Stimulated activated naive B cell treated with anti-CD40 and anti-IgM and Interleukin-4, amounts not matched to agents 10 μg/mL and 1 μg/mL and 100 μg/mL, for 72 hours (primary cell): ENCODE results near the gene PRRC1.

Experiments
- ATAC-seq, 2 donors: fragments of 150-1000 bp; cut with Tn5 transposase; replicated peaks; 2 replicates each; pipeline ENCODE4 v1.10.0; 2021; ENCODE audit warnings: moderate library complexity in 1 of 2
- DNase-seq: peaks from one replicate; pipeline ENCODE4 v3.0.0; 2021
- H3K27ac Mint-ChIP-seq: one replicate; pipeline ENCODE4 v1.8.0; 2022; ENCODE audit warnings: mild to moderate bottlenecking, mixed read lengths
- H3K27me3 Mint-ChIP-seq, 2 donors: one replicate each; pipeline ENCODE4 v1.8.0; 2022; ENCODE audit warnings: mixed read lengths in 2 of 2
- H3K36me3 Mint-ChIP-seq, 2 donors: one replicate each; pipeline ENCODE4 v1.8.0; 2022; ENCODE audit warnings: mixed read lengths in 2 of 2, mild to moderate bottlenecking in 1 of 2
- H3K4me1 Mint-ChIP-seq, 2 donors: one replicate each; pipeline ENCODE4 v1.8.0; 2022; ENCODE audit warnings: mixed read lengths in 2 of 2, mild to moderate bottlenecking in 1 of 2
- H3K4me3 Mint-ChIP-seq, 2 donors: one replicate each; pipeline ENCODE4 v1.8.0; 2022; ENCODE audit warnings: mild to moderate bottlenecking in 2 of 2, mixed read lengths in 2 of 2, moderate library complexity in 1 of 2
- H3K9me3 Mint-ChIP-seq, 2 donors: one replicate each; pipeline ENCODE4 v1.8.0; 2022; ENCODE audit warnings: mixed read lengths in 2 of 2, mild to moderate bottlenecking in 1 of 2

Gene PRRC1

DNA sequence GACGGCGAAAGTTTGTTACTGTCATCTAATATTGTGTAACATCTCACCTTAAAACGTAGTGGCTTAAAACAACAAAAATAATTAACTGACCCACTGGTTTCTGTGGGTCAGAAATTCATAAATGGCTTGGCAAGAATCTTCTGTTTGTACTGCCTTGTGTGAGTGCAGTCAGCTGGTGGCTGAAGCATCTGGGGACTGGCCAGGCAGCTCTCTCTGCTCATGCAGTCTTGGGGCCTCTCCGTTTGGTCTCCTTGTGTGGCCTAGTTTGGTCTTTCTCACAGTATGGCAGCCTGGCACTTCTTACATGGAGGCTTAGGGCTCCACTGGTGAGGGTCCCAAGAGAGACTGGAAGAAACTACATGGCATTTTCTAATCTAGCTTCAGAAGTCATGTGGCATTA lies 82.4 kb downstream of the PRRC1 start:
- H3K9me3 Mint-ChIP-seq, result no peaks in the 10 kb centered on the region
- no peak overlapping the region for H3K27ac Mint-ChIP-seq
- no peaks in the 10 kb centered on the region for H3K36me3 Mint-ChIP-seq
- peaks cover 6 to 11% of the 10 kb centered on the region in 2 donors for H3K4me1 Mint-ChIP-seq
- DNase-seq (no peak), ATAC-seq (no peak)
- H3K4me3 Mint-ChIP-seq, result no peak overlapping the region
- H3K27me3 Mint-ChIP-seq, result peaks cover 0 to 4% of the 10 kb centered on the region in 2 donors

DNA sequence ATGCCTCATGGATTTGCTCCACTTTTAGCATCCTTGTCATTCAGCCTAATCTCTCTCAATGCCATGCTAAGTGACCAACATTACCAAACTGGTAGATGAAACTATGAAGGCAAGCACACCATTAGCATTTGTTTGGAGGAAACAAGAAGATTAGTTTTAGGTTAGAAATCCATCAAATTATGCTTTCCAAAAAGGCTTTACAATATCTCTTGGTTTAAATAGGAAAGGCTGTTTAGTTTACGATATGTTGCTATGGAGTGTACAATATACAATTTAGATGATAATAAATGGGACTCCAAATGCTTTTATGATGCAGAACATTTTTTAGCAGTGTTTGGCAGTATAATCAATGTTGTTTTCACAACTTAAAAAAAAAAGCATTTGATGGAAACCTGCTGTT lies 83.7 kb downstream of the PRRC1 start:
- H3K4me1 Mint-ChIP-seq, result peaks cover 6 to 11% of the 10 kb centered on the region in 2 donors
- no peak overlapping the region for H3K27ac Mint-ChIP-seq
- no peak for DNase-seq
- no peaks in the 10 kb centered on the region for H3K36me3 Mint-ChIP-seq
- no peak overlapping the region for H3K4me3 Mint-ChIP-seq
- H3K9me3 Mint-ChIP-seq, result no peaks in the 10 kb centered on the region
- peaks cover 0 to 4% of the 10 kb centered on the region in 2 donors for H3K27me3 Mint-ChIP-seq
- no peak for ATAC-seq

DNA sequence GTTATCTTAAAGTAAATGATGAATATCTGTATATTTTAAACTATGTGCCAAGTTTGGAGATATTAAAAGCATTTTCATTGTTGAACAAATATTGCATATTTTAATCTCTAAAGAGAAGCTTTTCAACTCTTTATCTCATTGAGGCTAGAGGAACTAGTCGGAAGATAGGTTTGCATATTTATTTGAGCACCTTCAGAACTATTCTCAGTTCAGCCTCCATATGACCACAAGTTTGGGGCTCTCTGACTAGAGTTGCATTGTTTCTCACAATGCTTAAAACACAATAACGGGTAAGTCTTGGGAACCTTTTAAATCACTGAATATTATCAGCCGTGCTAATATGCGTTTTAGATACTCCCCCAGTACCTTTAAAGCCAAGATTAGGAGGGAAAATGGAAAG lies 84.2 kb downstream of the PRRC1 start:
- DNase-seq (no peak), ATAC-seq (no peak)
- Mint-ChIP-seq H3K4me1 (peaks cover 6 to 11% of the 10 kb centered on the region in 2 donors), H3K27ac (no peak overlapping the region), H3K36me3 (no peaks in the 10 kb centered on the region), H3K4me3 (no peak overlapping the region), H3K9me3 (no peaks in the 10 kb centered on the region), H3K27me3 (peaks cover 0 to 4% of the 10 kb centered on the region in 2 donors)

DNA sequence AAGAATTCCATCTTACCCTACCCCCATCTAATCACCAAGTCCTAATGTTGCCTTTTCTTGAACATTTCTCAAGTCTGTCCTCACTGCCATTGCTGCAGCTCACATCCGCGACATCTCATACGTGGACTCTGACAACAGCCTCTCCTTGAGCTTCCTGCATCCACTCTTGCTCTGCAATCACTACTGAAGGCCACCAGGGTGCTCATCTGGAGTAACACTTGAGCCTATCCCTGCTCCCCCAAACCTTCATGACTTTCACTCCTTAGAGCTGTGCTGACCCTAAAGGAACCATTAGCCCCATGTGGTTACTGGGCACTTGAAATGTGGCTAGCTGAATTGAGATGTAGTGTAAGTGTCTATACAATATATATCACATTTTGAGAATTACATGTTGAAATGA lies 85.0 kb downstream of the PRRC1 start:
- H3K27me3 Mint-ChIP-seq, result peaks cover 0 to 4% of the 10 kb centered on the region in 2 donors
- no peaks in the 10 kb centered on the region for H3K9me3 Mint-ChIP-seq
- peaks cover 6 to 11% of the 10 kb centered on the region in 2 donors for H3K4me1 Mint-ChIP-seq
- DNase-seq (no peak), ATAC-seq (peak; percentile 25 to 33)
- H3K4me3 Mint-ChIP-seq, result no peak overlapping the region
- H3K27ac Mint-ChIP-seq, result no peak overlapping the region
- H3K36me3 Mint-ChIP-seq, result no peaks in the 10 kb centered on the region

DNA sequence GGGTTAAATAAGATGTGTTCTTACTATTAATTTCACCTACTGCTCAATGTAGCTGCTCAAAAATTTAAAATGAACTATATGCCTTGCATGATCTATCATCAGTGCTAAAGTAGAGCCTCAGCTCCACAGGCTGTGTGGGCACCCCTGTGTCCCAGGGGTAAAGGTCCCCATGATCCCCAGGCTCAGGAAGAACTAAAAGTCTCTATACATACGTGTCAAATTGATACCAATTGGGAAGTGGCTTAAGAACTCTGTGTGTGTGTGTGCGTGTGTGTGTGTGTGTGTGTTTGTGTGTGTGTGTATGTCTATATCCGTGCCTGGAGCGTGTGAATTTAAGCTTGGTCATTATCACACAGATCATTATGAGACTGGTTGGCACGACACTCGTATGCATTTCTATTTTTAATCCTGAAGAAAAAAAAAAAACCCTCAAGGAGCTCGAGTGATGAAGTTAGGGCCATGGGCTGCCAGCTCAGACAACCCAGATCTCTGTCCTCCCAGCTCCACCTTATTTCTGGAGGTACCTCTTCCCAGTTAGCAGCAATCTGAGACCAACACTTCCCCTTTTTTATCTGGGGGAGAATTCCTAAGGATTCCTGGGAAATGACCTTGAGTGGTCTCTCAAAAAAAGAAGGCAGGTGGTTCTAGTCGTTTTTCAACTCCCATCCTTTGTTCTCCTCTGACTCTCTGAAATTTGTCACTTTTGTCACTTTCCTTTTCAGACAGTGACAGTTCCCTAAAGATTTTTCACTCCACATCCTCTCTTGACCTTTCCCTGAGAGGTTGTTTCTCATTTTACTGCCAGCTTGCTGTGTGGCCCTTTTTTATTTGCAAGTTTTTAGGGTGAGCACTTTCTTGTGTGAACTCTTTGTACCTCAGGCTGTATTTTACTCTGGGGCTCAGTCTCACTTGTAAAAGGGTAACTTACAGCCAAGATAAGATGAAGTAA lies 85.7 kb downstream of the PRRC1 start:
- ATAC-seq (peak; percentile 38 to 41), DNase-seq (no peak)
- Mint-ChIP-seq H3K27ac (peak overlapping the region; percentile 53), H3K9me3 (no peaks in the 10 kb centered on the region), H3K4me1 (peaks cover 6 to 11% of the 10 kb centered on the region in 2 donors), H3K27me3 (peaks cover 0 to 4% of the 10 kb centered on the region in 2 donors), H3K36me3 (no peaks in the 10 kb centered on the region), H3K4me3 (no peak overlapping the region)
